ENCODE data around the gene TEDC2. TPM values are rescaled to one million over a fixed set of nuclear protein-coding genes. Genes with fewer than 3 reads are reported as not detected.

Gene TEDC2
- total RNA-seq, 1 donor from 2014 or later: 16.0 TPM

DNA sequence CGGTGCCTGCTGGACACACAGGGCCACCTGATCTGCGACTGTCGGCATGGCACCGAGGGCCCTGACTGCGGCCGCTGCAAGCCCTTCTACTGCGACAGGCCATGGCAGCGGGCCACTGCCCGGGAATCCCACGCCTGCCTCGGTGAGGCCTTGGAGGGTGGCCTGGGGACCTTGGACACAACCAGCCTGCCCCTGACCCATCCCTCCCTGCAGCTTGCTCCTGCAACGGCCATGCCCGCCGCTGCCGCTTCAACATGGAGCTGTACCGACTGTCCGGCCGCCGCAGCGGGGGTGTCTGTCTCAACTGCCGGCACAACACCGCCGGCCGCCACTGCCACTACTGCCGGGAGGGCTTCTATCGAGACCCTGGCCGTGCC is 12.6 kb downstream of the TEDC2 start:
- H3K36me3 Mint-ChIP-seq: no peaks in the 10 kb centered on the region
- TF ChIP-seq, protein P1, sequence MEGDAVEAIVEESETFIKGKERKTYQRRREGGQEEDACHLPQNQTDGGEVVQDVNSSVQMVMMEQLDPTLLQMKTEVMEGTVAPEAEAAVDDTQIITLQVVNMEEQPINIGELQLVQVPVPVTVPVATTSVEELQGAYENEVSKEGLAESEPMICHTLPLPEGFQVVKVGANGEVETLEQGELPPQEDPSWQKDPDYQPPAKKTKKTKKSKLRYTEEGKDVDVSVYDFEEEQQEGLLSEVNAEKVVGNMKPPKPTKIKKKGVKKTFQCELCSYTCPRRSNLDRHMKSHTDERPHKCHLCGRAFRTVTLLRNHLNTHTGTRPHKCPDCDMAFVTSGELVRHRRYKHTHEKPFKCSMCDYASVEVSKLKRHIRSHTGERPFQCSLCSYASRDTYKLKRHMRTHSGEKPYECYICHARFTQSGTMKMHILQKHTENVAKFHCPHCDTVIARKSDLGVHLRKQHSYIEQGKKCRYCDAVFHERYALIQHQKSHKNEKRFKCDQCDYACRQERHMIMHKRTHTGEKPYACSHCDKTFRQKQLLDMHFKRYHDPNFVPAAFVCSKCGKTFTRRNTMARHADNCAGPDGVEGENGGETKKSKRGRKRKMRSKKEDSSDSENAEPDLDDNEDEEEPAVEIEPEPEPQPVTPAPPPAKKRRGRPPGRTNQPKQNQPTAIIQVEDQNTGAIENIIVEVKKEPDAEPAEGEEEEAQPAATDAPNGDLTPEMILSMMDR (IDR thresholded peaks at IDR 0.05; ENCODE audit: unreplicated experiment): no peak
- H3K27ac Mint-ChIP-seq: no peak overlapping the region
- H3K4me3 Mint-ChIP-seq: peak overlapping the region; percentile 67
- DNase-seq (ENCODE audit: low spot score in 2 of 2, unreplicated experiment in 2 of 2): no peak
- H3K9me3 Mint-ChIP-seq: no peaks in the 10 kb centered on the region
- H3K4me1 Mint-ChIP-seq: peaks cover 33% of the 10 kb centered on the region
- H3K27me3 Mint-ChIP-seq (ENCODE audit: low read depth): peaks cover under 1% of the 10 kb centered on the region

DNA sequence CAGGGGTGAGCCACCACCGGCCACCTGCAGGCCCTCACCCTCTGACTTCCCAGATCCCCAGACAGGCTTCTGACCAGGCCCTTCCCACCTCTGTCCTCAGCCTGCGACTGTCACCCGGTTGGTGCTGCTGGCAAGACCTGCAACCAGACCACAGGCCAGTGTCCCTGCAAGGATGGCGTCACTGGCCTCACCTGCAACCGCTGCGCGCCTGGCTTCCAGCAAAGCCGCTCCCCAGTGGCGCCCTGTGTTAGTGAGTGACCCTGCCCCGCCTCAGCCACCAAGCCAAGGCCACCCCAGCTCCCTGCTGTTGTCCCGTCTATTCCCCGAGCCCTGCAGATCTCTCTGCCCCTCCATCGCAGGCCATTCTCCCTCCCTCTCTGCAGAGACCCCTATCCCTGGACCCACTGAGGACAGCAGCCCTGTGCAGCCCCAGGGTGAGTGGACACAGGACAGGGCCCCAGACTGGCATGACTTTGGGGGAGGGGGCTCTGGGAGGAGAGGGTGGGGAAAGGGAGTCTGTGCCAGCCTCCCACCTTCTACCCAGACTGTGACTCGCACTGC is 13.1 kb downstream of the TEDC2 start:
- H3K27ac Mint-ChIP-seq: no peak overlapping the region

DNA sequence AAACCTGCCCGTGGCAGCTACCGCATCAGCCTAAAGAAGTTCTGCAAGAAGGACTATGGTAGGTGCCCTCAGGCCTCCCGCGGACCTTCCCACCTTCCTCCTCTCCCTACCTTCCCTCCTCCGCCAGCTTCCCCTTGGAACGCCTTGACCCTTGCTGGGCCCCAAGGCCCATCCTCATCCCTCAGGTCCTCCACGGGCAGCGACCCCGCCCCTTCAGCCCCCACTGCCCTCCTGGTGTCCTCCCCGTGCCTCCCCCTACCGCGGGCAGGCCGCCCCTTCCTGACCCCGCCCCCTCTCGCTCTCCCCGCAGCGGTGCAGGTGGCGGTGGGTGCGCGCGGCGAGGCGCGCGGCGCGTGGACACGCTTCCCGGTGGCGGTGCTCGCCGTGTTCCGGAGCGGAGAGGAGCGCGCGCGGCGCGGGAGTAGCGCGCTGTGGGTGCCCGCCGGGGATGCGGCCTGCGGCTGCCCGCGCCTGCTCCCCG is 13.6 kb downstream of the TEDC2 start:
- Mint-ChIP-seq H3K36me3 (no peaks in the 10 kb centered on the region), H3K27ac (no peak overlapping the region), H3K4me1 (peaks cover 37% of the 10 kb centered on the region), H3K4me3 (peak overlapping the region; percentile 67), H3K9me3 (no peaks in the 10 kb centered on the region), H3K27me3 (ENCODE audit: low read depth) (peaks cover 3% of the 10 kb centered on the region)
- no peak for DNase-seq (ENCODE audit: low spot score in 2 of 2, unreplicated experiment in 2 of 2)
- TF ChIP-seq, protein P1 (IDR thresholded peaks at IDR 0.05; ENCODE audit: unreplicated experiment): no peak

More for the DNA sequence above, 13.1 kb downstream of the TEDC2 start:
- Mint-ChIP-seq H3K4me1 (peaks cover 38% of the 10 kb centered on the region), H3K36me3 (no peaks in the 10 kb centered on the region), H3K9me3 (no peaks in the 10 kb centered on the region), H3K27me3 (ENCODE audit: low read depth) (peaks cover 3% of the 10 kb centered on the region), H3K4me3 (peak overlapping the region; percentile 67)
- DNase-seq (ENCODE audit: low spot score in 2 of 2, unreplicated experiment in 2 of 2): no peak
- TF ChIP-seq, protein P1 (IDR thresholded peaks at IDR 0.05; ENCODE audit: unreplicated experiment): no peak

DNA sequence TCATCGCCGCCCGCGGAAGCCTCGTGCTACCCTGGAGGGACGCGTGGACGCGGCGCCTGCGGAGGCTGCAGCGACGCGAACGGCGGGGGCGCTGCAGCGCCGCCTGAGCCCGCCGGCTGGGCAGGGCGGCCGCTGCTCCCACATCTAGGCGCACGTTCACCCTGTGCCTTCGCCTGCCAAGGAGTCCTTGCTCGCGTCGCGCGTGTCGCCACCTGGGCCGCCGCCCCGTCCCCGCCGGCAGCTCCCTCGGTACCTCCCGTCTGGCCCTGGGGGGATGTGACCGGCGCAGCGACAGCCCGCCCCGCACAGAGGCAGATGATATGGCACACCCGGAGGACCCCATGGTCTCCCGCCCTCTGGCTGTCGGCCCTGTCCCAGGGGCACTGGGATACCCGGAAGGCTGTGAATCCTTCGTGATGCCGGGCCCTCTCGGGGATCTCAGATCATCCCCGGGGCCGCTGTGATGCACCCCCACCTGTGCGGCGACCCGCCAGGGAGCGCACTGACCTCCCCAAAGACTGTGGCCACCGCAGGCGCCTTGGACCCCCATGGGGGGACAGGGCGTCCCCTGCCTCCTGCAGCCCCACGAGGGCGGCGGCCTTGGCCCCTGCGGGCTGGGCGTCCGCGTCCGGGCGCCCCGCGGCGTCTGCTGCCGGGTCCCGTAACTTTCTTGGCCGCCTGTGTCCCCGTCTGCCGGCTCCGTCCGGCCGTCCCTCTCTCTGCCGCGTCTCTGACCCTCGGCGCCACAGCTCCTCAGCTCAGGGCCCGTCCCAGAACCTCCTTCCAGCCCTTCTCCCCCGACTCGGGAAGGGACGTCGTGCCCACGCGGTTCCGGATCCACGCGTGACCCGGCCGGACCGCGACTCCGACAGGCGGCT is 14.3 kb downstream of the TEDC2 start:
- no peaks in the 10 kb centered on the region for H3K9me3 Mint-ChIP-seq
- peaks cover 33% of the 10 kb centered on the region for H3K4me1 Mint-ChIP-seq
- TF ChIP-seq, protein P1 (IDR thresholded peaks at IDR 0.05; ENCODE audit: unreplicated experiment): no peak
- H3K27ac Mint-ChIP-seq: no peak overlapping the region
- peaks cover 3% of the 10 kb centered on the region for H3K27me3 Mint-ChIP-seq (ENCODE audit: low read depth)
- H3K4me3 Mint-ChIP-seq: peak overlapping the region; percentile 65
- DNase-seq (ENCODE audit: low spot score in 2 of 2, unreplicated experiment in 2 of 2): peak in 1 of 2 experiments; percentile 58
- no peaks in the 10 kb centered on the region for H3K36me3 Mint-ChIP-seq

DNA sequence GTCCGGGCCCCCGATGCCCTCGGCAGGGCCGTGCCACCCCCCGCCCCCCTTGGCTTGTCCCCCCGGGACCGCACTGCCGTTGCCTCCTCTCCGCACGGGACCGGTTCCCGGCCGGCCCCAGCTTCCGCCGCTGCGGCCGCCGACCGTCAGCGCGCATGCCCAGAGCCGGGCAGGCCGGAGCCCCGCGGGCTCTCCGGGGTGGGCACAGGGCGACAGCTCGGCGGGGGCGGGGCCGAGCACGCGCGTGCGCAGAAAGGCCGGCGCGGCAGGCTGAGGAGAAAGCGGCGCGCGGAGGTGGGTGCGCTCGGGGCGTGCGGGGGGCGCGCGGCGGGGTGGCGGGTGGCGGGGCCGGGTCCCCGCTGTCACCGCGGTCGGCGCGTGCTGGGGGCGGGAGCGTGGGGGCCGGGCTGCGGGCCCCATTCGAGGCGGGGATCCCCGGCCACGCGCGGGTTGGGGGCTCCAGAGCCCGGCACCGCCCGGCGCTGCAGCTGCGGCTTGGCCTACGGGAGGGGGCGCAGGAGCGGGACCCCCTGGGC is 15.0 kb downstream of the TEDC2 start, which contains the start of gene TBC1D24:
Gene TBC1D24, plus strand, starts transcription at position 251 of the 536 bp plus-strand sequence. CDS start 21,022 bp downstream, outside the sequence.
- no peak within 1 kb of the TSS for H3K27ac Mint-ChIP-seq
- H3K9me3 Mint-ChIP-seq: no peaks in the 10 kb centered on the region
- peak within 1 kb of the TSS; percentile 68 for H3K4me3 Mint-ChIP-seq
- TF ChIP-seq, protein P1 (IDR thresholded peaks at IDR 0.05; ENCODE audit: unreplicated experiment): no peak
- peak; percentile 90 to 94 for DNase-seq (ENCODE audit: low spot score in 2 of 2, unreplicated experiment in 2 of 2)
- no peaks in the 10 kb centered on the region for H3K36me3 Mint-ChIP-seq
- peaks cover 3% of the 10 kb centered on the region for H3K27me3 Mint-ChIP-seq (ENCODE audit: low read depth)
- H3K4me1 Mint-ChIP-seq: peaks cover 26% of the 10 kb centered on the region
